Ishikawa (cell line): ENCODE data around the gene FAM184A.

ENCODE experiments used
- CEBPB ChIP-seq: IDR thresholded peaks from 2 replicates; pipeline ENCODE4 v1.6.1; 2012
- CREB1 ChIP-seq: IDR thresholded peaks from 2 replicates; pipeline ENCODE4 v1.6.1; 2012; ENCODE audit warnings: low read depth
- EGR1 ChIP-seq: IDR thresholded peaks from 2 replicates; pipeline ENCODE4 v1.6.1; 2012
- EP300 ChIP-seq: IDR thresholded peaks from 2 replicates; pipeline ENCODE4 v1.6.1; 2012; ENCODE audit warnings: borderline replicate concordance
- FOXM1 ChIP-seq: IDR thresholded peaks from 2 replicates; pipeline ENCODE4 v1.6.1; 2012; ENCODE audit warnings: low read depth, borderline replicate concordance
- NFIC ChIP-seq: IDR thresholded peaks from 2 replicates; pipeline ENCODE4 v1.6.1; 2012
- RAD21 ChIP-seq: IDR thresholded peaks from 2 replicates; pipeline ENCODE4 v1.6.1; 2012; ENCODE audit warnings: low read depth
- TAF1 ChIP-seq: IDR thresholded peaks from 2 replicates; pipeline ENCODE4 v1.6.1; 2012; ENCODE audit warnings: low read depth, mild to moderate bottlenecking
- TCF12 ChIP-seq: IDR thresholded peaks from 2 replicates; pipeline ENCODE4 v1.6.1; 2012; ENCODE audit warnings: low read depth
- TEAD4 ChIP-seq: IDR thresholded peaks from 2 replicates; pipeline ENCODE4 v1.6.1; 2012
- YY1 ChIP-seq: IDR thresholded peaks from 2 replicates; pipeline ENCODE4 v1.6.1; 2012; ENCODE audit warnings: low read depth
- ZBTB7A ChIP-seq: IDR thresholded peaks from 2 replicates; pipeline ENCODE4 v1.6.1; 2012; ENCODE audit warnings: low read depth
- TF ChIP-seq, protein P1 (sequence below): IDR thresholded peaks from 2 replicates; pipeline ENCODE4 v1.6.1; 2012
- TF ChIP-seq, protein P2 (sequence below): IDR thresholded peaks from 2 replicates; pipeline ENCODE4 v1.6.1; 2012
- TF ChIP-seq, protein P3 (sequence below): IDR thresholded peaks from 2 replicates; pipeline ENCODE4 v1.6.1; 2012; ENCODE audit warnings: low read depth, mild to moderate bottlenecking

The FAM184A gene

DNA sequence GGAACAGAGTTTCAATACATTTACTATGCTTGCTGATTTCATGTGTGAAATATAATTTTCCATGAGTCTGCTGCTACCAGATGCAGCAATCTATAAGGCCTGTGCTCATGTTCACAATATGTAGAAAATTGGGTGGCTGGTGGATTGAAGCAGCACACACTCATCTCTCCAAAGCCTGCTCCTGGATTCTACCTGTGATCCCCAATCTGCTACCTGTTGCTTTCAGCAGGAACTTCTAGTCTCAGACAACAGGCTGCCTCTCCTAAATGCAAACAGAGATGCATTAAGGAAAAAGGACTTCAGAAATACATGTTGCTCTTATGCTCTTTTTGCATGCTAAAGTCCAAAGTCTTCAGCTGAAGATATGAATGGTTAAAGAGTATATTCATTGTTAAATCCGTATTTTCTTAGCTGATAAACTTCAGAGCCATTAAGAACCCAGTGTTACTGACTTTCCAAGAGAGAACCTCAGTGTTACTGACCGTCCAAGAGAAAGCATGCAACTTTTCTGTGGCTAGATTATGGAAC is 112.6 kb downstream of the FAM184A start:
- TF ChIP-seq EP300 (no peak), CEBPB (no peak), TCF12 (no peak), NFIC (no peak), CREB1 (no peak), EGR1 (no peak), TAF1 (no peak), RAD21 (no peak), YY1 (no peak), FOXM1 (no peak), ZBTB7A (no peak), TEAD4 (no peak)
- TF ChIP-seq, protein P1, sequence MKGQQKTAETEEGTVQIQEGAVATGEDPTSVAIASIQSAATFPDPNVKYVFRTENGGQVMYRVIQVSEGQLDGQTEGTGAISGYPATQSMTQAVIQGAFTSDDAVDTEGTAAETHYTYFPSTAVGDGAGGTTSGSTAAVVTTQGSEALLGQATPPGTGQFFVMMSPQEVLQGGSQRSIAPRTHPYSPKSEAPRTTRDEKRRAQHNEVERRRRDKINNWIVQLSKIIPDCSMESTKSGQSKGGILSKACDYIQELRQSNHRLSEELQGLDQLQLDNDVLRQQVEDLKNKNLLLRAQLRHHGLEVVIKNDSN, result no peak
- TF ChIP-seq, protein P2, sequence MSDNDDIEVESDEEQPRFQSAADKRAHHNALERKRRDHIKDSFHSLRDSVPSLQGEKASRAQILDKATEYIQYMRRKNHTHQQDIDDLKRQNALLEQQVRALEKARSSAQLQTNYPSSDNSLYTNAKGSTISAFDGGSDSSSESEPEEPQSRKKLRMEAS, result no peak
- TF ChIP-seq, protein P3, sequence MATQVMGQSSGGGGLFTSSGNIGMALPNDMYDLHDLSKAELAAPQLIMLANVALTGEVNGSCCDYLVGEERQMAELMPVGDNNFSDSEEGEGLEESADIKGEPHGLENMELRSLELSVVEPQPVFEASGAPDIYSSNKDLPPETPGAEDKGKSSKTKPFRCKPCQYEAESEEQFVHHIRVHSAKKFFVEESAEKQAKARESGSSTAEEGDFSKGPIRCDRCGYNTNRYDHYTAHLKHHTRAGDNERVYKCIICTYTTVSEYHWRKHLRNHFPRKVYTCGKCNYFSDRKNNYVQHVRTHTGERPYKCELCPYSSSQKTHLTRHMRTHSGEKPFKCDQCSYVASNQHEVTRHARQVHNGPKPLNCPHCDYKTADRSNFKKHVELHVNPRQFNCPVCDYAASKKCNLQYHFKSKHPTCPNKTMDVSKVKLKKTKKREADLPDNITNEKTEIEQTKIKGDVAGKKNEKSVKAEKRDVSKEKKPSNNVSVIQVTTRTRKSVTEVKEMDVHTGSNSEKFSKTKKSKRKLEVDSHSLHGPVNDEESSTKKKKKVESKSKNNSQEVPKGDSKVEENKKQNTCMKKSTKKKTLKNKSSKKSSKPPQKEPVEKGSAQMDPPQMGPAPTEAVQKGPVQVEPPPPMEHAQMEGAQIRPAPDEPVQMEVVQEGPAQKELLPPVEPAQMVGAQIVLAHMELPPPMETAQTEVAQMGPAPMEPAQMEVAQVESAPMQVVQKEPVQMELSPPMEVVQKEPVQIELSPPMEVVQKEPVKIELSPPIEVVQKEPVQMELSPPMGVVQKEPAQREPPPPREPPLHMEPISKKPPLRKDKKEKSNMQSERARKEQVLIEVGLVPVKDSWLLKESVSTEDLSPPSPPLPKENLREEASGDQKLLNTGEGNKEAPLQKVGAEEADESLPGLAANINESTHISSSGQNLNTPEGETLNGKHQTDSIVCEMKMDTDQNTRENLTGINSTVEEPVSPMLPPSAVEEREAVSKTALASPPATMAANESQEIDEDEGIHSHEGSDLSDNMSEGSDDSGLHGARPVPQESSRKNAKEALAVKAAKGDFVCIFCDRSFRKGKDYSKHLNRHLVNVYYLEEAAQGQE, result no peak

DNA sequence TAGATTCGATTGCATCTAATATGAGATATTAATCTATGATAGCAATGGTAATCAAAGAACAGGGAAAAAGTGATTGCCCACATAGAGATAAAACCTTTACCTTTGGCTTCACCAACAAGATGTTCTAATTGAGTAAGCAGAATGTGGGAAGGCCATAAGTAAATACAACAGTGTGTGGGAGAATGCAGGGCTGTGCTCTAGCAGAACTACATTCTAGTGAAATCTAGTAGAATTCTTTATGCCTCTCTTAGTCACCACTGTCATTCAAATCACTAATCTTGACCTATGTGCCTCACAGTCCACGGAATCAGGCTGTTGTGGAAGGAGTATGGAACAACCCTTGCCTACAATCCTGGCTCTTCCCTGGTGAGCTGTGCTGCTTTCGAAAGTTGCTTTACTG is 113.1 kb downstream of the FAM184A start:
- TF ChIP-seq NFIC (no peak), EP300 (no peak), RAD21 (no peak), CEBPB (no peak), CREB1 (no peak), EGR1 (no peak)
- TF ChIP-seq, protein P3, result no peak
- TF ChIP-seq, protein P1, result no peak

DNA sequence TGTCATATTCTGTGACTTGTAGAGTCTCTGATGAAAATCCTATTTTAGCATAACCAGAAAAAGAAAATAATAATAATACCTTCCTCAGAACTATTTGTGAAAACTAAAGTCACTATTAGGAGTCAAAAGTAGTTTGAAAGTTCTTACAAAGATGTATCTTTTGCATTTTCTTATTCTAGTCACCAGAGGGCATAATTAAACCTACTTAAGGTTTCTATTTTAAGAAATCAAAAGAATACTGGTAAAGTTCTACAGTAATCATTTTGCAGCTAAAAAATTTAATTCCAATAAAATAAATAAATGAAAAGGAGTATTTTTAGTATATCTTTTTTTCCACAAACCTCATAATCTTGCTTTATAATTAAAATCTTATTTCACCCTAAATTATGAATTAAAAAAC is 115.5 kb downstream of the FAM184A start:
- TF ChIP-seq CREB1, result no peak
- no peak for TF ChIP-seq CEBPB
- no peak for TF ChIP-seq RAD21
- TF ChIP-seq EGR1, result no peak
- TF ChIP-seq, protein P2, result no peak
- no peak for TF ChIP-seq EP300
- TF ChIP-seq YY1, result no peak
- TF ChIP-seq FOXM1, result no peak
- no peak for TF ChIP-seq NFIC
- TF ChIP-seq ZBTB7A, result no peak
- no peak for TF ChIP-seq TEAD4
- TF ChIP-seq, protein P3, result no peak
- TF ChIP-seq TAF1, result no peak
- TF ChIP-seq TCF12, result no peak
- TF ChIP-seq, protein P1, result no peak

DNA sequence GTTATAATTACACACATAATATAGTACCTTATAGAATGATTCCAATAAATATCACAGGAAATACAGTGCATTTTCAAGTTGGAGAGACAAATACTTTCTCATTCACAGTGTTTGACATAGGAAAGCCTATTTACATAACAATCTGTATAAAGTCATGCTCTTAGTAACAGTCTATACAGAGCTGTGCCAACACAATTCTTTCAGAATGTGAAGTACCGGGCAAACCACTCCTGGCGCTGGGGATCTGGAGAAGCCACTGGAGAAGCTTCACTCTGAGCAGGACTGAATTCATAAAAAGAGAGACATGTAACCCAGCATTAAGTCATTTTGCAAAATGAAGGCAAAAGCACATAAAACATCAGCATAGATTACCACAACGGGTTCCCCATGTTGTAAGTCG is 118.6 kb downstream of the FAM184A start:
- no peak for TF ChIP-seq NFIC
- TF ChIP-seq RAD21, result no peak
- no peak for TF ChIP-seq EP300
- no peak for TF ChIP-seq YY1
- TF ChIP-seq, protein P2, result no peak
- no peak for TF ChIP-seq ZBTB7A
- TF ChIP-seq FOXM1, result no peak
- TF ChIP-seq, protein P3, result no peak
- TF ChIP-seq CREB1, result no peak
- no peak for TF ChIP-seq TAF1
- TF ChIP-seq, protein P1, result no peak
- TF ChIP-seq TCF12, result no peak
- TF ChIP-seq TEAD4, result no peak
- no peak for TF ChIP-seq CEBPB
- no peak for TF ChIP-seq EGR1
